GM19035 (cell line): ENCODE measurements around the gene ADARB1.

Experiments
- ATAC-seq: cut with Tn5 transposase; IDR thresholded peaks from one replicate; pipeline ENCODE4 v1.9.1; 2021; ENCODE audit not compliant: unreplicated experiment

Gene ADARB1

DNA sequence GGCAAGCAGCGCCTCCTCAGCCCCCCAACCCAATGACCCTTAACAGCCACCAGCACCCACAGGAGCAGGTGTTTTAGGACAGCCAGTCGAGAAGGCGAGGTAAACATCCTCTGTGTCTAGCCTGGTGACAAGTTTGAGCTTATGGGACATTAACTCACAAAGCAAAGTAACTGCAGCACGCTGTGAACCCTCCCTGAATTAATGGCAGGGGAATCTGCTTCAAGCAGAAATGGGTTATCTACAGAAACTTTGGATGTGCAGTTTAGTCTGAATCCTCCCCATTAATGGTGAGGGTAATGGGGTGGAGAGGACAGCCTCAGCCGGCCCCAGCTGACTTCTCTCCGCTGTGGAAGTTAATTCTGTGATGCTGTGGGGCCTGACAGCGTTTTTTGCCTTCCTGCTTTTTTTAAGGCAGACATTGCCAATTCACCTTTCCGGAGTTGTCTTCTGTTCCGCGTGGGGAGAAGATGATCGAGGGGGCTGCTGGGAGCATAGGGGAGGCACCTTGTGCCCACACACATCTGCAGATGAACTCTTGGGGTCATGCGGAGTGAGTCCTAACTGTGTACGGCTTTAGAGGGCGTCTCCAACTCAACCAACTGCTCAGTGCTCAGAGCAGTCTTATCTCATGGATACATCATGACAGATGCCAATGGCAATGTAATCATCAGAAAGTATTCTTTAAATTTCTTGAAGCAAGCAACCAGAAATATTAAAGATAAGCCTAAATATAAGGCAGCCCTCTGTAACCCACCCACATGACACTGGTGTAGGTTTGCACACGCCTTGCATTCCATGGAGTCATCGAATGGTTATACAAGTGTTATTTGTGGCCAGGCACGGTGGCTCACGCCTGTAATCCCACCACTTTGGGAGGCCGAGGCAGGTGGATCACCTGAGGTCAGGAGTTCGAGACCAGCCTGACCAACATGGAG is 172.3 kb downstream of the ADARB1 start:
- ATAC-seq, result no peak

DNA sequence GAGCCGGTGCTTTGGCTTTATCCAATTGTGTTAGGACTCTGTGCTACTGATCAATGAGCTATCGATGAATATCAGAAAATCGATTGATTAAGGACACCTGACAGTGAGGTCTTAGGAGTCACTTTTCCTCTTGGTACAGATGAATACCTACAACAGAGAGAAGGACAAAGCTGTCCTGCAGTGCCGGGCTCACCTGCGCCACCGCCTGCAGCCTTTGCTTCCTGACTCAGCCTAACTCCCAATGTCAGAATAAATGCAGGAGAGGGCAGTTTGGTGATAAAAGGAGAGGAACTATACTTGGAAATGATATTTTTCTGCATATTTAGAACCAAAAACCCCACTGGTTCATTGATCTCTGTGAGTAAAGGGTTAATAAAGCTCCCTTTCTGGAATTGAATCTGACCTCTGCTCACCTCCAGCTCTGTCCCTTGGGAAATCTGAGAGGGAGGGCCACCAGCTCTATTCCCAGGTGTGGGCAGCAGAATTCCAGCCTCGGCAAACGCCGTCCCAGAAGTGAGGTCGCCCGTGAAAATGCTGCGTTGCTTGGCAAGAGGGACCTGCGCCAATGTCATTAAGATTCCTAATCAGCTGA is 174.0 kb downstream of the ADARB1 start:
- no peak for ATAC-seq

DNA sequence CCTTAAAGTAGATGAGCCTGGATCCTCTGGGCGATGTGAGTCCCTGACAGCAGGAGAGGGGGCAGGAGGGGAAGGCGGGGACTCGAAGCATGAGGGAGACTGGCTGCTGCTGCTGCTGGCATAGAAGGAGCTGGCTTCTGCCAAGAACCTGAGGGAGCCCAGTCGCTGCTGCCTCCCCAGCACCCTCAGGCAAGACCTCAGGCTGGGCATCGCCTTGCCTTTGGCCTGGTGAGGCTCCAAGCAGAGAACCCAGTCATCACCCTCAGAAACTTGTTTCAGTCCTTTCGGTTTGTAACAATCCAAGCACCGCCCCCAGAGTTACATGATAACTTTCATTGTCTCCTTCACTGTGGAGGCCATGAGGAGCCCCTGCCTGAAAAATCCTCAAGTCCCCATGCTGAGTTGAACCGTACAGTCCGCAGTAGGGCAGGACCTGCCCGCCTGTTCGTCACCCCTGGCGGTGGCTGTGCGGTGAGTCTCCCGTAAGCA is 174.6 kb downstream of the ADARB1 start:
- no peak for ATAC-seq

GRCh38 chr21:45249626-45250025 is 175.2 kb downstream of the ADARB1 start:
- ATAC-seq, result no peak

DNA sequence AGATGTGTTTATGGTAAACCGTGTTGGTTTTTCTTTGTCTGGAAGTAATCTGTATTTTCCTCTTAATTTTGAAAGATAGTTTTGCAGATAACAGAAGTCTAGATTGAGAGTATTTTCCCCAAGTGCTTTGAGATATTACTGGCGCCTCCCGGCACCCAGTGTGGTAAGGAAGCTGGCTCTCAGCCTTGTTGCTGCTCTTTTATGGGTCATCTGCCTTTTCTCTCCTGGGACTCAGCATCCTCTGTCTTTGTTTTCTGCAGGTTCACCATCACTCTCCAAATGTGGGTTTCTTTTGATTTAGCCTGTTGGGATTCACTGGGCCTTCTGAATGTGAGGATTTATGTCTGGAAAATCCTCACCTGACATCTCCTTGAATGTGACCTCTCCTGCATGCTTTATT is 175.9 kb downstream of the ADARB1 start:
- ATAC-seq, result no peak

DNA sequence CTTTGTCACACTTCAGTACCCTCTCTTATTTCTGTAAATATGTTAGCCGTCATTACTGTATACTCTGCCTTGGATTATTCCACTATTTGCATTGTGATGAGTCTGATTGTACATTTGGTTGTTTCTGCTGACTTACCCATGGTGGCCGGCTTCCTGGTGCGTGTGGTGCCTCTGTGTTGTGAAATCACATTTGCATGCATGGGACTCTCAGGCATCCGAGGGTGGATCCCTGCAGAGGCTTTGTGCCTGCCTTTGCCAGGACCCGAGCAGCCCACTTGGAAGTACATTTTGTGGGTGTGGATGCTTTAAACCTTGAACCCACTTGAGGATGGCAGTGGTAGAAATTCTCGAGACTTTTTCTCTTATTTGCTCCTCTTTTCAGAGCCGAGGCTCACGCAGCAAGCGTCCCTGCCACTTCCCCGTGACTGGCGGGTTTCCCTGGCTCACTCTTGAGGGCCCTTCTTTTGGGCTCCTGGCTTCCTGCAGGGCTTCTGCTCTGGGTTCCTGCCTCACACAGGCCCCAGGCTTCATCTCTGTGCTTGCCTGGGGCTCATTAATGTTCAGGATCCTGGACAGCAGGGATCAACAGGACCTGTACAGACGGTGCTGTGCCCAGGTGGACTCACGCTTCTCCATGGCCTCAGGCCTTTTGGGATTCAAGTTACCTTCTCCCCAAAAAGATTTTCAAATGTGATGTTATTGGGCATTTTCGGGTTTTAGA is 176.7 kb downstream of the ADARB1 start:
- ATAC-seq, result no peak

DNA sequence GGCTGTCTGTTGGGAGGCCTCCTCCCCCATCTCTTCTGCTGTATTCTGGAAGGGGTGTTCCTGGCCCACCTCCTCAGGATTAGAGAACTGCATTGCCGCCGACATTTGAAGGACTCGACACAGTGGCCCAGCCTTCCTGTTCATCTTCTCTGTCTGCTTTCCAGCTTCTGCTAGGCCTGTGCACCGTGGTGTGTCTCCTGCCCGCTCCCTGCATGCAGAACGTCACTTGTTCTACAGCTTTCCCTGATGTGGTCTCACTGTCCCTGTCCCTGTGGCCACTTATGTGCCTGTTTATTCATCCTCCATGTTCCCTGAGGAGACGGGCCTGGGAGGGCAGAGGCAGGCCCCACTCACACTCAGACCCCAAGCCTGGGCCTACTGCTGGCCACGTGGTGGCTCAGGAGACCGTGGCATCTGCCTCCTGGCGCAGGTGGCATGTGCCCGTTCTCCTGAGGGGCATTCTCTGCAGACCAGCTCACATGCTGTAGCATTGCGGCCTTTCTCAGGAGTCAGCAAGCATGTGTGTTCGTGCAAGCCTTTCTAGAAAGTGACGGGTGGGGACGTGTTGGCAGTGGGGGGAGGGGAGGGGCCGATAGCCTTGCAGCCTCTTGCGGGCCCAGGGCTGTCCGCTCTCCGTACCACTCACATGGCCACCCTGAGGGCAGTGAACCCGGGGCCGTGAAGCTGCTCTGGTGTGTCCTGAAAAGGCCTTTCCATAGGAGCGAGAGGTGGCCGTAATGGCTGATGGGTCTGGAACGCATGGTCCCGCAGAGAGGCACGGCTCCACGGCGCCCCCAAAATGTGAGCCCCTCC is 177.5 kb downstream of the ADARB1 start:
- ATAC-seq, result no peak

DNA sequence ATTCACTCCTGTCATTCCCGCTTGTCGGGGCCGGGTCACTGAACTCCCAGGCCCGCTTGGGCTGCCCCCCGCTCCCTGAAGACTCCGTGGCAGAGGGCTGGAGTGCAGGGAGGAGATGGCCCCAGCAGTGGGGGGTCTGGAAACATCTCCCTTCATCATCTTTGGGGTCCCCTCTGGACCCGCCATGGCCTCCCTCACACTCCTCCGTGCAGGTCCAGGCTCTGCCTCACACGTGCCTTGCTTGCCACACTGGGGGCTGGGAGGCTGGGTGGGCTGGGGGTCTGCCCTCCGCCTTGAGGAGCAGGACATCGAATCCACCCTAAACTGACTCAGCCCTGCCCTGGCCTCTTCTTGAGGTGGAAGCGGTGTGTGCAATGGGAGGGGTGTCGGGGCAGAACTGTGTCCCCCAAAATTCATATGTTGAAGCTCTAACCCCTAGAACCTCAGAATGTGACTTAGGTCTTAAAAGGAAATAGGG is 178.1 kb downstream of the ADARB1 start:
- no peak for ATAC-seq

- no peak for ATAC-seq
Observed at GRCh38 chr21:45253180-45253579, 178.8 kb downstream of the ADARB1 start.

GRCh38 chr21:45253633-45254459 is 179.5 kb downstream of the ADARB1 start:
- no peak for ATAC-seq

DNA sequence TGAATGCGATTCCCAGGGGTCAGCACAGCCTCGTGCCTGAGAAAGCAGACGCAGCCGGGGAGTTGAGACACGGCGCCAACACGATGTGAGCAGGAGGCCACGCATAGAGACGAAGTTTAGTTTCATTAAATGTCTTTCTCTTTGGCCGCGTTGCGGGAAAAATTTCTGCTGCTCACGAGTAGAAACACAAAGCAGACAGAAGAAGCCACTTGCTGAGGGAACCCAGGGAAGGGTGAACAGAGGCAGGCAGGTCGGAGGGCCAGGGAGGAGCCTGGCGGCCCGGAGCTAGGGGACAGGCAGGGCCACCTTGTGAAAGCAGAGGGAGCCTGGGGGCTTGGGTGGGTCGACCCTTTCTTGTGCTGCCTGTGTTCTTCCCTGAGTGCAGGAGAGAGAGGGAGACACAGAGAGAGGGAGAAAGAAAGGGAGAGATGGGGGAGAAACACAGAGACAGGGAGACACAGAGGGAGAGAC is 180.1 kb downstream of the ADARB1 start:
- ATAC-seq, result no peak

- no peak for ATAC-seq
Observed at GRCh38 chr21:45255381-45256020, 181.1 kb downstream of the ADARB1 start.

DNA sequence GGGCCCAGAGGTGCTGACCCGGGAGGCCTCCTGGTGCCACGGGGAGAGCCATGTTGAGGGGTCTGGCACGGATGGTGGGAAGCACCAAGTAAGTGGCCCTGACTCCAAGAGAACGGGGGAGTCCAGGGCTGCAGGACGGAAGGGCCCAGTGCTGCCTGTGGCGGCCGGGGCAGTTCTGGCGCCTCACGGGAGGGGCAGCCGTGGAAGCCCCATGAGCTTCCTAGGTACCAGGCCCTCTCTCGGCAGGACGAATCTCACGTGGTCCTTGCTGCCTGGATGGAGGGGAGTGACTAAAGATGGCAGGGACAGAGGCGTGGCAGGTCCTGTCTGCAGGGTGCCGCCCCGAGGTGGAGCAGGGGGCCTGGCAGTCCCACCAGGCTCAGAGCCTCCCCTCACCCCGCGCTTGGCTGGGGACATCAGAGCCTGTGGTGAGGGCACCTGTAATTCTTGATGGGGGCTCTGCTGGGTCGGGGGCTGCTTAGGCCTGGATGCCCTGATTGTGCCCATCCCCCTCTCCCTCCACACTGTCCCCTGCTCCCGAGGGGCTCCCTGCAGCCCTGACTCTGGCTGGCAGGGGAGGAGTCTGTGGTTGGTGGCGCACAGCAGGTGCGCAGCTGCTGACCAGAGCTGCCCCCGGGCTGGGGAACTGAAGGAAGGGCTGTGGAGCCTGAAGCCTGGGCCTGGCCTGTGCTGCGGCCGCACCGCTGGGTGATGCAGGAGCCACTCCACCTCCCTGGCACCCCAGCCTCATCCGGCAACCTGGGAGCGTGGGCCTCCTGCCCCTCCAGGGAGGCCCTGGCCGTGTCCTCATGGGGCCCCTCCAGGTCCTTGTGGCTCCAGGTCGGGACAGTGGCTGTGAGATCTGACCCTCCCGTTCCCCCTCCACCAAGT is 181.9 kb downstream of the ADARB1 start:
- ATAC-seq, result no peak

DNA sequence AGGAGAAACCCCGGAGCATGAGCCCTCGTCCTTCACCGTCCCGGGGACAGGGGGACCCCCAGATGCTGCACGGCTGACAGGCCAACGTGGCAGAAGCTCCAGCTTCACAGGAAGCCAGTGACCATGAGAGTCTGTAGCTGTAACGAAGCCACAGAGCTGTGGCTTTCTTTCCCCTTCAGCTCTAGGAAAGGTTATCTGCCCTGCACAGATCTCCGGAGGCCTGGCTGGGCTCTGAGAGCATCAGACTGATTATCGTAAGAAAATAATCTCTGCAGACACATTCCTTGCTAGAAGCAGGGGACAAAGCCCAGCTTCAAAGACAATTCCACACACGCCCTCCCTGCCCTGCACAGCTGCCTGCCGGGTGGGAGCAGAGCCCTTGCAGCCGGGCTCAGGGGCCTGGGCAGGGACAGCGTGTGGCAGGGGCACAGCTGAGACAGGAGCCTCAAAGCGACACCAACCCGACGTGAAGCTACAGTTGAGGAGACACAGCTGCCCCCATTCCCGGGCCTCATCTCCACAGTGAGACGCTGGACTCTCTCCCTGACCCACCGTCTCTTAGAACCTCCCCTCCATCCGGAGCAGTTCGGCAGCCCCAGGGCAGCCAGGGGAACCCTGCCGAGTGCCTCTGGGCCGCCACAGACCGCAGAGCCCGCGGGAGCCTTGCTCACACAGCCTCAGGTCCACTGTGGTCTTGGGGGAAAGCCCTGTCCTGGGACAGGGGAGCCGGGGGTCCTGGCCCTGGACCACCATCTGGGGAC is 182.7 kb downstream of the ADARB1 start:
- ATAC-seq, result no peak

DNA sequence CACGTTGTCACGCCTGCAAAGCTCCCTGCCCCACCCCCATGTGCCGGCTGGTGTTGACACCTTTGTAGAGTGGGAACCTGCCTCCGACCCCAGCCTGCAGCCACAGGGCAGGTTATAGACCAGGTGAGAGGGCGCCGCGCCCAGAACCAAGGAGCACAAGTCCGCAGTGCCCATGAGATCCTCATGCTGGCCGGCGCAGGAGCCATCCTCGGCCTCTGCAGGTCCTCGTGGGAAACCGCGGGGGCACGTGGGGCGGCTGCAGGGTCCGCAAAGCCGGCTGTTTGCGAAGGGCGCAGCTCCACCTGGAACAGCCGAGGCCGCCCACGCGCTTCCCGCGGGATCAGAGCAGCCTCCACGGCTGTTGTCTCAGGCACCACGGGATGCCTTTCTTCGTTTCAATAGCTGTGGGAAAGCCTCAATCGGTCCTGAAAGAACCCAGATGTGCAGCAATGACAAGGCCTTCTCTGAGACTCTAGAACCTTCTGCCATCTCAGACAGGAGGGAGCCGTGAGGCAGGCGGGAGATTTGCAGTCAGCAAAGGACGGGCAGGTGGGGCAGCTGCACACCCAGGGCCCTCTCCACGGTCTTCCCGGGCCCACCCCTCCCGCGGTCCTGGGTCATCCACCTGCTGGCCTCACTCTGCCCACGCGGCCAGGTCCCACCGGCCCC is 183.4 kb downstream of the ADARB1 start:
- ATAC-seq, result no peak

GRCh38 chr21:45258466-45258865 is 184.1 kb downstream of the ADARB1 start:
- no peak for ATAC-seq
